OCI-LY1 (cell line): ENCODE data around the gene TLK1.

ENCODE experiments used
- EZH2 ChIP-seq: fragments of 200-600 bp; sonication (generic), shearing (Covaris generic); IDR thresholded peaks from 2 replicates; pipeline ENCODE4 v1.8.0; 2017; ENCODE audit warnings: borderline replicate concordance, mixed run types, mild to moderate bottlenecking, antibody characterized with exemption, low read length, moderate library complexity, mixed read lengths
- TF ChIP-seq, protein P1 (sequence below): fragments of 200-600 bp; sonication (generic), shearing (Covaris generic); IDR thresholded peaks from 2 replicates; pipeline ENCODE4 v1.5.1; 2017; ENCODE audit warnings: mild to moderate bottlenecking, antibody characterized with exemption, low read length, moderate library complexity, mixed read lengths

DNA sequence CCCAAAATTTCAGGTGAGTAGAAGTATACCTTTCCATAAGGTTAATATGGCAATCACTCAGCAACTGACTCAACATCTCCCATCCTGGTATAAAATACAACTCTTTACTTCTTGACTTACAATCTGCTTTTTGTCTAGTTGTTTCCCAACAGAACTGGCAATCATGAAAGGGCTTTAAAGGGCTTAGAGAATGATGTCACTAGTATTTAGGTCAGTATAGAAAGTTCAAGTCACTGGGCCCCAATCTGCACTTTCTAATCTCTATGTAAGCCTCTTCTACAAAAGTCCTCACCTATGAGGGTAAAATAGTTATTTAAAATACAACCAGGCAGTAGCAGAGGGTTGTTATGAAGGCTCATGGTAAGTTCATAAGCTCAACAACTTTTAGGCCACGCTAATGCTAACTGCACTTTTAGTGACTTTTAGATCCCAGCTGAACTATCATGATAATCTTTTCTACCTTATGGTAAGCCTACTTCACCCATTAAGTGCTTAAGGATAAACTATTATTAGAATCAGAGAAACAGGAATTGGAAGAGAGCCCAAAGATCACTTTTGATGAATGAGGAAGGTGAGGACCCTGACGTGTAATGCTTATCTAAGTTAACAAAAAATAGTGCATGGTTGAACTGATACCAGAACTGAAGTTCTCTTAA lies 152.0 kb downstream of the TLK1 start:
- TF ChIP-seq, protein P1, sequence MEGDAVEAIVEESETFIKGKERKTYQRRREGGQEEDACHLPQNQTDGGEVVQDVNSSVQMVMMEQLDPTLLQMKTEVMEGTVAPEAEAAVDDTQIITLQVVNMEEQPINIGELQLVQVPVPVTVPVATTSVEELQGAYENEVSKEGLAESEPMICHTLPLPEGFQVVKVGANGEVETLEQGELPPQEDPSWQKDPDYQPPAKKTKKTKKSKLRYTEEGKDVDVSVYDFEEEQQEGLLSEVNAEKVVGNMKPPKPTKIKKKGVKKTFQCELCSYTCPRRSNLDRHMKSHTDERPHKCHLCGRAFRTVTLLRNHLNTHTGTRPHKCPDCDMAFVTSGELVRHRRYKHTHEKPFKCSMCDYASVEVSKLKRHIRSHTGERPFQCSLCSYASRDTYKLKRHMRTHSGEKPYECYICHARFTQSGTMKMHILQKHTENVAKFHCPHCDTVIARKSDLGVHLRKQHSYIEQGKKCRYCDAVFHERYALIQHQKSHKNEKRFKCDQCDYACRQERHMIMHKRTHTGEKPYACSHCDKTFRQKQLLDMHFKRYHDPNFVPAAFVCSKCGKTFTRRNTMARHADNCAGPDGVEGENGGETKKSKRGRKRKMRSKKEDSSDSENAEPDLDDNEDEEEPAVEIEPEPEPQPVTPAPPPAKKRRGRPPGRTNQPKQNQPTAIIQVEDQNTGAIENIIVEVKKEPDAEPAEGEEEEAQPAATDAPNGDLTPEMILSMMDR = no peak
- TF ChIP-seq EZH2 = no peak
